Measurements from ENCODE around the gene SERPINB8.

SERPINB8 gene

DNA sequence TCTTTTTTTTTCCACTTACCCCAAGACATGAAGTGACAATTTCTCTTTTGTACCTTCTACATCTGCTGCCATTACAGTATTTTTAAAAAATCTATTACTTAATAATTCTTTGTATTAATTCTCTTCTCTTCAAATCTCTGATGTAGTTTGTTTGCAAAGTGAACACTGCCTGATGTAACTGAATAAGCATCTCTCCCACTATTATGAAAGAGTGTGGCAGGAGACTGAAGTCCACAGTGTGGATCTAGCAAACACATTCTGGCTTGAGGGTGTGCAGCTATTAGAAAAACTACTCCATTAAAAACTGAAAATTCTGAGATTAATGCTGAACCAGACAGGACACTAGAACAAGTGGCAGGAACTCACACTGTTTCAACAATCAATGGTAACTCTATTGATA is 5.0 kb upstream of the SERPINB8 start:
- DNase-seq (ENCODE audit: low read depth, low spot score): no peak

DNA sequence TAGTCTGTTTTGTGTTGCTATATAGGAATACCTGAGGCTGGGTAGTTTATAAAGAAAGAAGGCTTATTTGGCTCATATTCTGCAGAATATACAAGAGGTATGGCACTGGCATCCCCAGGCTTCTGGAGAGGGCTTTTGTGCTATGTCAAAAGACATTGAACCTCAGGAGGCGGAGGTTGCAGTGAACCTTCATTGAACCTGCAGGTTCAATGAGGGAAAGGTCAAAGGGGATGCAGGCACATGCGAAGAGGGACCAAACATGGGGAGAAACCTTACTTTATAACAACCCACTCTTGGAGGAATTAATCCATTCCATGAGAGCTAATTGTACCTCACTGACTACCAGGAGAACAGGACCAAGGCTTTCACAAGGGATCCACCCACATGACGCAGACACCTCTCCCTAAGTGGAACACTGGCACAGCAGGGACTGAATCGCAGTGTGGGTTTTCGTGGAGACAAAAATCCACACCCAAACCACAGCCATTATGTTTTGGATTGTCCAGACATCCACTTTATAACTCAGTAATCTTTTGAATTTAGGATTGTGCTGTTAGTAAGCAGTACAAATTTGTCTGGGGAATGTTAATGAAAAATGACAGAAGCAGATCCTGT is 4.1 kb upstream of the SERPINB8 start:
- DNase-seq (ENCODE audit: low read depth, low spot score): no peak

DNA sequence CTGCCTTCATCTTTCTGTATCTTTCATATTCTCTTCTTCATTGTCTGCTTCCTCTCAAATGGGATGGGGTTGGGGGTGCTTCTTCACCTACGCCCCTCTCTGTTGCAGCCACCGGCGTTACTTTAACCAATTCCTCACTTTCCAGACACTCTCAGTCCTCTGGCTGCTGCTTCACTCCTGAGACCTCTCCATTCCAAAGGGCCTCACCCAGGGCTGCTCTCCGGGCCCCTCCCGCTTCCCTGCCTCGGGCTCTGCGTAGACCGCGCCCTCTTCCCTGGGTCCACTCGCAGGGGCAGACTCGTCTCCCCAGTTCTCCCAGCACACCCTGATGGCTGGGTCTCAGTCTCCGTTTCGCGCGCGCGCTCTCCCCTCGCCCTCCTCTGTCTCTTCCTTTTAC is 926 bp downstream of the SERPINB8 start:
- DNase-seq (ENCODE audit: low read depth, low spot score): no peak

DNA sequence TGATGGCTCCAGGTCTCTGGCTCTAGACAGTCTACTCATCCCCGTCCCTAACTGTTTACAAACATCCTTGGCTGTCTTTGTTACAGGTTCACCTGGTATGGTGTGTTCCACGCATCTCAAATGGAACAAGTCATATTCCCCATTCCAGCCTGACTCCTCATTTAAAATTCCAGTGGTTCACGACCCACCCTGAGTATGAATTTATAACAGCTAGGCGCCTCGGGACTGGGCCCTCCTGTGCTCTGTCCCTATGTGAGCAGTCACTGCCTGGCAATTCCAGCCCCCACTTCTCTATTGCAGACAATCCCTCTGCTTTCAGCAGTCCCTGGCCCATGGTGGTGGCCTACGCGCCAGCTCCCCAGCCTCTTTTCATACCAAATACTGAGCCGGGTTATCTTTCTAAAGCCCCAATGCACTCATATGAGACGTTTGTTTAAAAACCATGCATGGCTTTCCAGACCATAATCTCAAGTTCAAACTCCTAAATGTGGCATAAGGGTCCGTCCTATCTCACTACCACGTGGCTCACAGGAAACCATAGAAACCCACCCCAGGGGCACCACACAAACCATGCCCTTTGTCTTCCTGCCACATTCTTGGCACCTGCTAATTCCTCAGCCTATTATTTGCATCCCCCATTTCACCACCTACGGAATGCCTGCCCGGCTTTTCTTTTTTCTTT is 1.6 kb downstream of the SERPINB8 start:
- no peak for DNase-seq (ENCODE audit: low read depth, low spot score)

DNA sequence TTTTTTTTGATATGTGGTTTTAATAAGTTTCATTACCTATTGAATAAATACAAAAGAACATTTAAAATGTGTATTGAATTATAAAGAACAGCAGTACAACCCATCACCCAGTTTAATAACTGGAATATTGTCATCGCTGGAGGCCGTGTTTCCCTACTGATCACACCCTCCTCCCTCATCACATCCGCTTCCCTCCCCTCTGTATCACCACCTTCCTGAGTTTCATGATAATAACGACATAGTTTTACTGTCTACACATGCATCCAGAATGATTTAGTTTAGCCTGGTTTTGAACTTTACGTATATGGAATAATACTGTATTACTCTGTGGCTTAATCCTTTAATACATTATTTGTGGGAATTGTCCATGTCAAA is 2.1 kb downstream of the SERPINB8 start:
- DNase-seq (ENCODE audit: low read depth, low spot score): no peak

DNA sequence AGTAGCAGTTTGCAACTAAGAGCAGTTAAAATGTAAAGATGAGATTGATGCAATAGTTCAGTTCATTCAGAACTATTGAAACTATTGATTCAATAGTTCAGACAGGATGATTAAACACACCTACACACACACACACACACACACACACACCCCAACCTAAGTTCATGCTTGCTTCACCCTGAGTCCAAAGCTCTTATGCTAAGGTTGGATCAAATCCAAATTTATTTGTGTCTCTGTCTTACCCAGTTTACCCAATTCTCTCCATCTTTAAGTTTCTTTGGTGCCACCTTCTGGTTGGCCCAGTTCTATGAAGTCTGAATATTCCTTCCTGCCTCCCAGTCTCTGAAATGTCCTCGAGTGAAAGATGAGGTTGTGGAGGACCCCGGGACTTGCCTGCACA is 5.1 kb downstream of the SERPINB8 start:
- no peak for DNase-seq (ENCODE audit: low read depth, low spot score)

DNA sequence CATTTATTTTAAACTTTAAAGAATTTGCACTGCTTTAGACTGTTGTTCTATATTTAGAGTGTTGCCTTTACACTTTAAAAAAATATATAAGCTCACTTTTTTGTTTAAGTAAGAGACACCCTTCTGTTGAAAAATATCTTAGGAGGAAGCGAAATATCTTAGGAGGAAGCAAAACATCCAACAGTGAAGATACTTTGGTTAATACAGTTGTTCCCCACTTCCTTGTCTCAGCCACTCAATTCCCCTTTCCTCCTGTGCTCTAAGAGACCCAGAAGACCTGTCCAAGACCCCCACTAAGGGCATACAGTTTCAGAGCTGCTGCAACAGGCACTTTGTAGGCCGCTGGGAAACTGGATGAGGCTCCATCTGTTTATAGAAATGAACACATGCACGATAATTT is 5.7 kb downstream of the SERPINB8 start:
- DNase-seq (ENCODE audit: low read depth, low spot score): no peak

DNA sequence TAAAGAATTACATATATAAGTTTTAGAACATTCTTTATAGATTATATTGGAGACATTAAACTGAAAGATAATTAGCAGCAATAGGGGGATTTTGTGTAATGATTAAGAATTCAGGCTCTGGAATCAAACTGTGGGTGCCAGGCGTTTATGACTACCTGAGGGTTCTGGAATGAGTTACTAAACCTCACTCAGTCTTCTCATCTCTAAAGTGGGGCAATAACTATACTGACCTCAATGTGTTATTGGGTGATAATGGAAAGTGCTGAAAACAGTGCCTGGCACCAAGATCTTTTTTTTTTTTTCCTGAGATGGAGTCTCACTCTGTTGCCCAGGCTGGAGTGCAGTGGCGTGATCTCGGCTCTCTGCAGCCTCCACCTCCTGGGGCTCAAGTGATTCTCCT is 7.2 kb downstream of the SERPINB8 start:
- no peak for DNase-seq (ENCODE audit: low read depth, low spot score)

DNA sequence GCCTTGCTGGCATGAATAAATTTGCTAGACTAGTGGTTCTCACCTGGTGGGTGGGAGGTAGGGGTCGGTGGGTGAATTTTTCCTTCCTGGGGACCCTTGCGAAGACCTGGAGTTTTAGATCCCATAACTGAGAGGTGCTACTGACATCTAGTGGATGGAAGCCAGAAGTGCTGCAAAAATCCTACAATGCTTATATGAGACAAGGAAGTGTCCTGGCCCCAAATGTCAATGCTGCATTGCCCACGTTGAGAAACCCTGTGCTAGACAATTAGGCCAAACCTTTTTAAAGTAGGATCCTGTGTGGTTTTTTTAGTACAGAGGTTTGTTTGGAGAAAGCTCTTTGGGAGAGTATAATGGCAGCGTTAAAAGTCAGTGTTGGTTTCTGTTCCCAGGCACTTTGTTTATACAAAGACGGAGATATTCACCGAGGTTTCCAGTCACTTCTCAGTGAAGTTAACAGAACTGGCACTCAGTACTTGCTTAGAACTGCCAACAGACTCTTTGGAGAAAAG is 9.6 kb downstream of the SERPINB8 start:
- DNase-seq (ENCODE audit: low read depth, low spot score): no peak

DNA sequence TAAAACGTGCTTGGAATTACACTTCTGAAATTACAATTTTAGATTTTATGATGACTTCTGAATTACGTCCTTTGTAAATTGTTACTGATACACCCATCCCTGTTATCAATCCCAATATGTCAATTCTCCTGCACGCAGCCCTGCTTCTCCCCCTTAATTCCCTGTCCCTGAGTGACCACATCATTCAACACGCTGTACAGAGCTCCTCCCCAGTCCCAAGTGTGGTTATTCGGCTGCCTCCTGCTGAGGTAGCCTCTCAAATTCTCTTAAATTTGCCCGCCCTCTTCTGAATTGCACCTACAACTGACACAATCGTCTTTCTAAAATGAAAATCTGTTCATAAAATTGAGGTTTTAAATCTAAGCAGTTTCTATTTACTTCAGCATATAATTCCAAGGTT is 10.1 kb downstream of the SERPINB8 start:
- no peak for DNase-seq (ENCODE audit: low read depth, low spot score)

DNA sequence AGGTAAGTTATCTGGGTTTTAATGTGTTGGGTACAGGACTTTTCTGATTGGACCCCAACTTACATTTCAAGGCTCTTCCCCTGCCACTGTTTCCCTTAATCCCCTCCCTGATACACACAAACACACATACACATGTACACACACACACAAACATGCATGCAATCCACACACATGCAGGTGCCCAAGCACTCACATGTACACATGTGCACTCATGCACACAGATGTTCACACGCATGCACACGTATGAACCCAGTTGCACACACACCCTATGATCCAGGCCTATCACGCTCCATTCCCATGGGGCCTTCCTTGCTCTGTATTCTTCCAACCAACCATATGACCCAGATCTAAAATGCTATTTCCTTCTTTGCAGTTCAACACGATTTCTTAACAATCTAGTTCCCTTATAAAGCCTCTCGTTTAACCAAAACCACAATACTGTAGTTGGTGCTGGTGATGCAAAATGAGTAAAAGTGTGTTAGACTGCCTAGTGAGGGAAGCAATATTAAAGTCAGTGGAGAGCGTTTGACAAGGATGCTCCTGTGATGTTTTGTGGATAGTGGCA is 11.1 kb downstream of the SERPINB8 start:
- no peak for DNase-seq (ENCODE audit: low read depth, low spot score)

DNA sequence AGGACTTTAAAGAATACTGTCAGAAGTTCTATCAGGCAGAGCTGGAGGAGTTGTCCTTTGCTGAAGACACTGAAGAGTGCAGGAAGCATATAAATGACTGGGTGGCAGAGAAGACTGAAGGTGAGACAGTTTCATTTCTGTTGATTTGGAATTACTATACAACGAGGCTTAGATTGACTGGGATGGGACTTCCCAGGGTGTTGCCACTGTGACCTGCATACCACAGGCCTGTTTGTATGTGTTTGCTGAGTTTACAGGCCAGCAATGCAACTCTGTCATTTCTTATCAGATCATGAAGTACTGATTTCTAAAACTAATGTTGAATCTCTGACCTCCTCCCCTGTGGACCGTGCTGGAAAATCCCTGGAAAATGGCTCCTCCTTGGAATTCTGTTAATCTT is 11.8 kb downstream of the SERPINB8 start:
- no peak for DNase-seq (ENCODE audit: low read depth, low spot score)

DNA sequence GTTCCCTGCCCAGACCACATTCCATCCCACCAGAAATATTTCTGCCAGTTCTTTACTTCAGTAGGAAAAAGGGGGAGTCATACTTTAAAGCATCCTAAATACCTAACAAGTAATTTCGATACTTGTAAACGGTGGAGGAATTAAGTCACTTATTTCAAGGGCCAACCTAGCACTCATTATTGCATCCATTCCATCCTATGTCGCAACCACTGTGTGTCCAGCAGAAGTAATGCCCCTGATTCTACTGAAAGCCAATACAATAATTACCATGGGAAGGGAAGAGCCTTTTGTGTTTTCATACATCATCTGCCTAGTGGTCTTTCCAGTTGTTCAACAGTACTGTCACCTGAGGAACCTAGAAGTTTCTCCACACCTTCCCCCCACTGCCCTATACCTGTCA is 12.5 kb downstream of the SERPINB8 start:
- no peak for DNase-seq (ENCODE audit: low read depth, low spot score)

DNA sequence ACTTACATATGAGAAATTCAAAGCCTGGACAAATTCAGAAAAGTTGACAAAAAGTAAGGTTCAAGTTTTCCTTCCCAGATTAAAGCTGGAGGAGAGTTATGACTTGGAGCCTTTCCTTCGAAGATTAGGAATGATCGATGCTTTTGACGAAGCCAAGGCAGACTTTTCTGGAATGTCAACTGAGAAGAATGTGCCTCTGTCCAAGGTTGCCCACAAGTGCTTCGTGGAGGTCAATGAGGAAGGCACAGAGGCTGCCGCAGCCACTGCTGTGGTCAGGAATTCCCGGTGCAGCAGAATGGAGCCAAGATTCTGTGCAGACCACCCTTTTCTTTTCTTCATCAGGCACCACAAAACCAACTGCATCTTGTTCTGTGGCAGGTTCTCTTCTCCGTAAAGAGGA is 17.0 kb downstream of the SERPINB8 start:
- no peak for DNase-seq (ENCODE audit: low read depth, low spot score)

DNA sequence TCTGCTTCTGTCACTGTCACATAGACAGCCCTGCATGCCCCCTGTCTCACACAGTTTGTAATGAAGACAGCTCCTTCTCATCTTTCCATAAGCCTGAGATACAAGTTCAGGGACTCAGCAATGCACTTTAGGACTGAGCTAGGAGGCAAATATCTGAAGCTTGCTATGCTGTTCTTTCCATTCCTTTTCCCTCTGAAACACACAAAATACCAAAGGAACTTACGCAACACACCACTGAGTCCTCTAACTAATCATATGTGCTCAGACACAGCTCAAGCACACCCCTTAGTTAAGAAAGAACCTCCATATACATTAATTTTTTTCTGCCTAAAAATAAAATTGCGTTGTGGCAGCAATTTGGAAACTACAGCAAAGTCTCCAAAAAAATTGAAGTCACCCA is 17.9 kb downstream of the SERPINB8 start:
- DNase-seq (ENCODE audit: low read depth, low spot score): no peak

DNA sequence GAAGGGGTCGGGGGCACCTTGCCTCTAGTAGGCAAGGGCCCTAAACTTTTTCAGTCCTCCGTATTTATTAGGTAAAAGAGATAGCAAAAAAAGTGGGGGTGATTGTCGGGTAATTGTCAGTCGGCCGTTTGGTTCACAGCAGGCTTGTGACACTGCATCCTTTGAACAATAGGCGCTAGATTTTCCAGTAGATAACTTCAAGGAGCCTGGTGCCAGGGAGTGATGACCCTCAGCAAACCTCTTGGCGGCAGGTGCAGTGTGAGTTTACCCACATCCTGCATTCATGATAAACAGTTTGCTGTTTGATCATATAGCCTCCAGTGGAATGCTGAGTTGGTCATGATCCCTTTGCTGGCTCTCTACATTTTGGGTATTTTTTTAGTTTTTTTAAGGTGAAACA is 22.9 kb downstream of the SERPINB8 start:
- no peak for DNase-seq (ENCODE audit: low read depth, low spot score)

DNA sequence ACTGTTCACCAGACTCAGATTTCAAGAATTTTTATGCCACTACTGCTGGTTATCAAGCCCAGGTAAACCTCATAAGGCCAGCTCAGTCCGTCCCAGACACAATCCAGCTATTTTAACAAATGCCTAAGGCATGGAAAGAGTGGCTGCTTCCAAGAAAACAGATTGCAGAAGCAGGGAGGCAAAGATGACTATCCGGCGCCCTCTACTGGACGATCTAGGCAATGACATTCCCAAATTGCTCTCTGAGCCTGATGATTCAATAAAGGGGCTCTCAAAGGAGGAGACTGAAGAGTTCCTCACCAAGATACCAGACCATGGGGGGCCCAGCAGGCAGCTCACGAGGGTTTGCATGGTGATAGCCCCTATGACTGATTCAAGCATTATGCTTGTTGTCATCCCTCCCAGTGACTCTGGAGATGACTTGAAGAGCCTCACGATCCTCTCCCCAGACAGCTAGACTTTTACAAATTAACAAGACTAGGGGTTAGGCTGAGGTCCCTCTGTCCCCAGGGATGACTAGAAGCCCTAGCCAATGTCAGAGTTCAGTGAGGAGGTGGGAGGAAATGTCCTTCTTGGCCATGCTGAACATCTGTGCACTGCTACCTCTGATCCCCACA is 25.0 kb downstream of the SERPINB8 start:
- DNase-seq (ENCODE audit: low read depth, low spot score): no peak

DNA sequence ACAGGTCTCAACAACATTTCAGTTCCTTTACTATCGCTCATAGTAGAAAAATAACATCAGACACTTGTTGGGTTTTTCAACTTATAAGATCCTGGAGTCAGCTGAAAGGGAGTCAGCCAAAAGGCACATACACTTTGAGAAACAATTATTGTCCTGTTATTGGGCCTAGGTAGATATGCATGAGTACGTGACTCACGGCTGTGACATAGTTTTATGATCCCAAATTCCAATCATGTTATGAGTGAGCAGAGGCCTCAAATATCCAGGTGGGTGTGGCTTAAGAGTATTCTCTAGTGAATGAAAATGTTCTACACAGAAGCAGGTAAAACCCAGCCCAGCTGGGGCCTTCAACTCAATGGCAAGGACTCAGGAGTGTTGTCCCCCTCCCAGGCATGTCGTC is 27.2 kb downstream of the SERPINB8 start:
- DNase-seq (ENCODE audit: low read depth, low spot score): no peak

DNA sequence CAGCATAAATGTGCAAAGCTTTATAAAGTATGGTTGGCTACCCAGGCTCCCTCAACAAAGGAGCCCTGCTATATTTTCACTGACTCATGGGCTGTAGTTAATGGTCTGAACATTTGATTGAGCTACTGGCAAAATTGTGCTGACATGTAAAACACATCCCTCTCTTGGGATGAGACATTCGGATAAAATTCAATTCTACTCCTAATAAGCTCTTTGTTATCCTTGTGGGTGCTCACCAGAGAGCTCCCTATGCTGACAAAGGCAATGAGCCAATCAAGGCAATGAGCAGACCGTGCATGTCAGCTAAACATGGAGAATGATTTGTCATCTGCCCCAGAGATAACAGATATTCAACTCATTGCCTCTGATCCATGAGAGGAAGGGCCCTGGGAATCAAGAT is 27.7 kb downstream of the SERPINB8 start:
- DNase-seq (ENCODE audit: low read depth, low spot score): no peak

DNA sequence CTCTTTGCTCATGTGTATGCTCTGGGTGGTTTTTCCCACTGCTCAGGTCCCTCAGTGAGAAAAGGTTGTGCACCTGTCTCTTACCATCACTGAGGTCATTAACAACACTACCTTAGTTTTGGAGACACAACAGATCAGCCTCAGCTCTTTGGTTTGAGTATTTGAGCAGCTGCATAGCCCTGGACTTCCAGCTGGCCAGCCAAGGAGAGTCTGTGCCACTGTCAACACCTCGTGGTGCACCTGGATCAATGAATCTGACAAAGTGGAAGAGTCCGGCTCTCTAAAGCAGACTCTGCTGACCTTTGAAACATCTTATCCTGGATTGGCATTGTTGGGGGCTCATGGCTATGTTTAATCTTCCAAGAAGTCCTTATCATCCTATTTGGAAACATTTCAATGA is 30.0 kb downstream of the SERPINB8 start:
- no peak for DNase-seq (ENCODE audit: low read depth, low spot score)

DNA sequence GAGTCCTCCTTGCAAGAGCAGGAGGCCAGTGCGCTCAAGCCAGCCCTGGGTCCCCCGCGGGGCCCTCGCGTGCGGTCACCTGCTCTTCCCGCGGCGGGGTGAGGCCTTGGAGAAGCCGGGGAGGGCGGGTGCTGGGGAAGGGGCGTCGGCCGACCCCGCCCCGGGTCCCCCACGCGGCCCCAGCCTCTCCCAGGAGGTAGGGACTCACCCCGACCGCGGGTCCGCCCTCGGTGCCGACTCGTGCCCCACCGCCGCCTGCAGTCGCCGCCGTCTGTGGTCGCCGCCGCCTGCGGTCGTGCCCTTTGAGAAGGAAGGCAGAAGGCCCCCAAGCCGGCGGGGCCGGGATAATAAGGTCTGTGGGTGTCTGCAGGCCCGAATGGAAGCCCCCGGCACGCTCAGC is 32.7 kb downstream of the SERPINB8 start:
- DNase-seq (ENCODE audit: low read depth, low spot score): no peak

DNA sequence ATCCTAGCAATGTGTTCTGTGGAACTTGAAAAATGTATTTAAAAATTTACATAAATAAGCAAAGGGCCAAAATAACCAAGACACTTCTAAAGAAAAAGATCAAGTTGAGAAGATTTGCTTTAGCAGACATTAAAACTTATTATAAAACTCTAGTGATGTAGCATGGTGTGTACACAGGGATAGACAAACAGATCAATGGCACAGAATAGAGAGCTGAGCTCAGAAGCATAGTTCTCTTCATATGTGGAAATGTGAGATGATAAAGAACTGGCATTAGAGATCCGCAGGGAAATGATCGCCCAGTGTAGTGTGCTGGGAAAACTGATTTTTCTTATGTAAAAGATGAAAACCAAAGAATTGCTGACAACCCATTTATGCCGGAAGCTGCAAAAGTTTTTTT is 39.4 kb downstream of the SERPINB8 start:
- DNase-seq (ENCODE audit: low read depth, low spot score): no peak

DNA sequence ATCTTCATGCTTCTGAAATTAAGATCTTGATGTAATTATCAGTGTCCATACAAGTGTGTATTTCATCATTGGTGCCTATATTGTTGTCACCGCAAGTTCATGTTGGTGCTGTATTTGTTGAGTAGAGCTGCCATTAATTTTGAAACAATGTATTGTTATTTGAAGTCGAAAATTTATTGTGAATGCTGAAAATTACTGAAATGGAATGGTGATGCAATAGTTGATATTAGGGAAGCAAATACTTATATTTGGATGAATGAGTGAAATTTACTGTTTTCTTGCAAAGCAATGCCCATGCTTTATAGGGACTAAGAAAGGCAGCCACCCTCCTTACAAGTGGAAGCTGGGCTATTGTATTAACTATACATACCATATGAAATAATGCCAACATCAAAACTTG is 41.6 kb downstream of the SERPINB8 start:
- DNase-seq (ENCODE audit: low read depth, low spot score): no peak

Data from activated naive CD8-positive, alpha-beta T cell treated with anti-CD3 and anti-CD28 coated beads, Interleukin-2, amount 50 U/mL, for 16 hours (primary cell).